Tibial artery (tissue), 4 donors: ENCODE results near the gene IL17RC.
A peak's percentile ranks its signal among the peaks of the same experiment; 100 is the strongest.

Experiments used
- DNase-seq, 2 donors: peaks; one replicate each; pipeline ENCODE4 v3.0.0-alpha.2; 2019
- H3K27ac ChIP-seq, 2 donors: fragments of 200-600 bp; sonication (generic) in 1 of 2; 1 replicate in 1 of 2; 2 replicates in 1 of 2; pipeline ENCODE4 v1.5.1; 2018 to 2019; ENCODE audit warnings: mild to moderate bottlenecking in 1 of 2
- H3K27me3 ChIP-seq, 2 donors: fragments of 200-600 bp; sonication (generic) in 1 of 2; one replicate each; pipeline versions ENCODE4 v1.5.1 to v1.6.0; 2016 to 2019
- H3K36me3 ChIP-seq, 3 donors: fragments of 200-600 bp; sonication (generic) in 2 of 3; one replicate each; pipeline ENCODE4 v1.5.1; 2016 to 2019; ENCODE audit warnings: mild to moderate bottlenecking in 2 of 3
- H3K4me1 ChIP-seq, 4 donors: fragments of 200-600 bp; sonication (generic) in 2 of 4; 1 replicate in 3 of 4; 2 replicates in 1 of 4; pipeline ENCODE4 v1.5.1; 2016 to 2019
- H3K4me3 ChIP-seq, 2 donors: fragments of 200-600 bp; sonication (generic) in 1 of 2; 1 replicate in 1 of 2; 2 replicates in 1 of 2; pipeline ENCODE4 v1.5.1; 2018 to 2019; ENCODE audit warnings: mild to moderate bottlenecking in 2 of 2
- H3K9me3 ChIP-seq, 3 donors: fragments of 200-600 bp; sonication (generic) in 1 of 3; one replicate each; pipeline ENCODE4 v1.5.1; 2016 to 2019
- intact Hi-C: fragments of 100-400 bp; cut with DNase I; formaldehyde crosslinking; loops from one replicate; pipeline ENCODE4 v1.15.0; 2023; ENCODE audit warnings: low total_unique reads
- TF ChIP-seq, protein P1 (sequence below), 2 experiments: fragments of 200-600 bp in 1 of 2; fragments of 450-650 bp in 1 of 2; IDR thresholded peaks; one replicate each; pipeline ENCODE4 v1.5.1; 2017 to 2019; ENCODE audit warnings: antibody characterized with exemption in 2 of 2, mild to moderate bottlenecking in 1 of 2, moderate library complexity in 1 of 2

IL17RC gene

DNA sequence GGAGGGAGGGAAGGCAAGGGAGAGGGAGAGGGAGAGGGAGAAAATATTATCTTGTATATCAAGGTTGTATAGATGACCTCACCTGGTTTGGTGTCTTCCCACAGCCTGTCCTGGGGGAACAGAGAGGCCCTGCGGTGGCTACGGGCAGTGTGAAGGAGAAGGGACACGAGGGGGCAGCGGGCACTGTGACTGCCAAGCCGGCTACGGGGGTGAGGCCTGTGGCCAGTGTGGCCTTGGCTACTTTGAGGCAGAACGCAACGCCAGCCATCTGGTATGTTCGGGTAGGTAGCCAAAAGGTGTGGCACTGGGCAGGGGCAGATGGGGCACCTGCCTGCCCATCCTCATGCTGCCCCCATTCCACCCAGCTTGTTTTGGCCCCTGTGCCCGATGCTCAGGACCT, 23.8 kb downstream of the IL17RC start:
- Histone ChIP-seq H3K4me1 (peaks cover 0 to 8% (median 6%) of the 10 kb centered on the region in 4 donors), H3K36me3 (peaks cover 6 to 66% (median 36%) of the 10 kb centered on the region in 3 donors), H3K9me3 (no peaks in the 10 kb centered on the region), H3K27me3 (no peaks in the 10 kb centered on the region), H3K4me3 (no peak overlapping the region), H3K27ac (no peak overlapping the region)
- intact Hi-C loops, result loop anchor here (10.0 kb wide), 2 partner anchors 74 to 96 kb away; partner anchors contain the start of gene RPUSD3
- TF ChIP-seq, protein P1, sequence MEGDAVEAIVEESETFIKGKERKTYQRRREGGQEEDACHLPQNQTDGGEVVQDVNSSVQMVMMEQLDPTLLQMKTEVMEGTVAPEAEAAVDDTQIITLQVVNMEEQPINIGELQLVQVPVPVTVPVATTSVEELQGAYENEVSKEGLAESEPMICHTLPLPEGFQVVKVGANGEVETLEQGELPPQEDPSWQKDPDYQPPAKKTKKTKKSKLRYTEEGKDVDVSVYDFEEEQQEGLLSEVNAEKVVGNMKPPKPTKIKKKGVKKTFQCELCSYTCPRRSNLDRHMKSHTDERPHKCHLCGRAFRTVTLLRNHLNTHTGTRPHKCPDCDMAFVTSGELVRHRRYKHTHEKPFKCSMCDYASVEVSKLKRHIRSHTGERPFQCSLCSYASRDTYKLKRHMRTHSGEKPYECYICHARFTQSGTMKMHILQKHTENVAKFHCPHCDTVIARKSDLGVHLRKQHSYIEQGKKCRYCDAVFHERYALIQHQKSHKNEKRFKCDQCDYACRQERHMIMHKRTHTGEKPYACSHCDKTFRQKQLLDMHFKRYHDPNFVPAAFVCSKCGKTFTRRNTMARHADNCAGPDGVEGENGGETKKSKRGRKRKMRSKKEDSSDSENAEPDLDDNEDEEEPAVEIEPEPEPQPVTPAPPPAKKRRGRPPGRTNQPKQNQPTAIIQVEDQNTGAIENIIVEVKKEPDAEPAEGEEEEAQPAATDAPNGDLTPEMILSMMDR (IDR thresholded peaks at IDR 0.05), result no peak
- DNase-seq, result no peak

DNA sequence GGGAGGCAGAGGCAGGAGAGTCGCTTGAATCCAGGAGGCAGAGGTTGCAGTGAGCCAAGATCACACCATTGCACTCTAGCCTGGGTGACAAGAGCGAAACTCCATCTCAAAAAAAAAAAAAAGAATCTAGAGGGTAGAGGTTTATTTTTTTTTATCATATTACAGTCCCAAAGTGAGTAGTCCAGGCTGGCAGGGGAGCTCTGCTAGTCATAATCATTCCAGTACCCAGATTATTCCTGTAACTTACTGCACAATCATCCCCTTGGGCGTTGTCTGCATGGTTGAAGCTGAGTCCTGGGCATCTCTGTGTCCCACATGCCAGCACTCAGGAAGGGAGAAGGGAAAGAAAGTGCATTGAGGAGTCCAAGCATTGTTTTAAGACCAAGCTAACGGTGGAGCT, 25.3 kb downstream of the IL17RC start:
- Histone ChIP-seq H3K36me3 (peaks cover 6 to 56% (median 29%) of the 10 kb centered on the region in 3 donors), H3K4me3 (no peak overlapping the region), H3K27me3 (no peaks in the 10 kb centered on the region), H3K9me3 (no peaks in the 10 kb centered on the region), H3K27ac (no peak overlapping the region), H3K4me1 (peaks cover 0 to 9% (median 4%) of the 10 kb centered on the region in 4 donors)
- TF ChIP-seq, protein P1 (IDR thresholded peaks at IDR 0.05), result no peak
- intact Hi-C loops, result loop anchor here (10.0 kb wide), 2 partner anchors 73 to 97 kb away; partner anchors contain the start of gene RPUSD3
- no peak for DNase-seq

DNA sequence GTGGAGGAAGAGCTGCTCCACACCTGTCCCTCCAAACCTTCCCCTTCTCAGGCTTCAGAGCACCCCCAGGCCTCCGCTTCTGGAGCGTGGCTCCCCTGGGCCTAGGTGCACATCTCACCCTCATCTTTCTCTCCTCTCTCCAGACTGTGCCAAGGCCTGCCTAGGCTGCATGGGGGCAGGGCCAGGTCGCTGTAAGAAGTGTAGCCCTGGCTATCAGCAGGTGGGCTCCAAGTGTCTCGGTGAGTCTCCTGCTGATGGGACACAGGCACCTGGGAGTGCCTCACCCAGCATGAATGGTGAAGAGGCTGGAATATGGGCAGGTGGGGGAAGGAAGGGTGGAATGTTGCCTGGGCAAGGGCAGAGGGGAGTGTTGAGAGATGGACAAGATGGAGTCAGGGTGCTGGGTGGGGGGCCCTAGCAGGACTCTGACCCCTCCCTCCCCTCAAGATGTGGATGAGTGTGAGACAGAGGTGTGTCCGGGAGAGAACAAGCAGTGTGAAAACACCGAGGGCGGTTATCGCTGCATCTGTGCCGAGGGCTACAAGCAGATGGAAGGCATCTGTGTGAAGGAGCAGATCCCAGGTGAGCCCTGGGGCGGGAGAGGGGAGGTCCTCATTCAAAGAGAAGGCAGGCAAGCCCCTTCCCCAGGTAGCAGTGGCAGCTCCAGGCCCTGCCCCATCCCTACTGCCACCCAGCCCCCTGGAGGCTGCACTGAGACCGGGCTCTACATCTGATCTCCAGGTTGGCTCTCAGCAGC, 26.2 kb downstream of the IL17RC start:
- no peak overlapping the region for H3K27ac ChIP-seq
- TF ChIP-seq, protein P1 (IDR thresholded peaks at IDR 0.05), result no peak

DNA sequence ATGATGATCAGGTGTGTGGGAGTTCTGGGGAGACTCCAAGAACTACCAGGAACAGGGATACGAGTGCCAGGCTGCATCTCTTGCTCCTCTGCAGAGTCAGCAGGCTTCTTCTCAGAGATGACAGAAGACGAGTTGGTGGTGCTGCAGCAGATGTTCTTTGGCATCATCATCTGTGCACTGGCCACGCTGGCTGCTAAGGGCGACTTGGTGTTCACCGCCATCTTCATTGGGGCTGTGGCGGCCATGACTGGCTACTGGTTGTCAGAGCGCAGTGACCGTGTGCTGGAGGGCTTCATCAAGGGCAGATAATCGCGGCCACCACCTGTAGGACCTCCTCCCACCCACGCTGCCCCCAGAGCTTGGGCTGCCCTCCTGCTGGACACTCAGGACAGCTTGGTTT, 27.4 kb downstream of the IL17RC start:
- intact Hi-C loops, result loop anchor here (10.0 kb wide), 2 partner anchors 71 to 99 kb away; partner anchors contain the start of gene RPUSD3
- peaks cover 0 to 46% (median 18%) of the 10 kb centered on the region in 3 donors for H3K36me3 ChIP-seq

More for the DNA sequence above, 26.2 kb downstream of the IL17RC start:
- Histone ChIP-seq H3K9me3 (no peaks in the 10 kb centered on the region), H3K4me1 (peaks cover 0 to 18% (median 12%) of the 10 kb centered on the region in 4 donors), H3K4me3 (no peak overlapping the region), H3K27me3 (no peaks in the 10 kb centered on the region), H3K36me3 (peaks cover 0 to 47% (median 20%) of the 10 kb centered on the region in 3 donors)
- DNase-seq, result no peak
- intact Hi-C loops, result loop anchor here (10.0 kb wide), 2 partner anchors 72 to 98 kb away; partner anchors contain the start of gene RPUSD3

DNA sequence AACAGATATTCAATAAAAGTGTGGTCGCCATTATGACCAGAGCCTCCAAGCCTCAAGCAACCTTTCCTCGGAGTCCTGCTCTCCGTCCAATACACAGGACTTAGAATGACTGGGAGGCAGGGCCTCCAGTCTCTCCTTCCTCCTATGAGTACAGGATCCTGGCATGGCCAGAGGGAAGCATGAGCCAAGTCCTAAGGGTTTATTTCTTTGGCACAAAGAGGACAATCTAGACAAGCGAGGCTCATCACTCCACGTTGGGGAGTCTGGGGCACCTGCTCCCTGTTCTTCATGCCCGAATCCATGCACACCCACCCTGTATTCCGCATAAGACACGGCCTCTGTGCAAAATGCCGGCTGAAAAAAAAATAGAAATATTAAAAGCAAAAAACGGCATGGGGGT, 28.5 kb downstream of the IL17RC start:
- intact Hi-C loops, result loop anchor here (10.0 kb wide), 2 partner anchors 69 to 101 kb away; partner anchors contain the start of gene RPUSD3

More for the DNA sequence above, 27.4 kb downstream of the IL17RC start:
- H3K27me3 ChIP-seq, result no peaks in the 10 kb centered on the region
- H3K4me3 ChIP-seq, result no peak overlapping the region
- no peak for DNase-seq
- H3K27ac ChIP-seq, result no peak overlapping the region
- H3K9me3 ChIP-seq, result no peaks in the 10 kb centered on the region
- H3K4me1 ChIP-seq, result peaks cover 0 to 19% (median 12%) of the 10 kb centered on the region in 4 donors
- TF ChIP-seq, protein P1 (IDR thresholded peaks at IDR 0.05), result no peak

More for the DNA sequence above, 28.5 kb downstream of the IL17RC start:
- DNase-seq, result no peak
- H3K27me3 ChIP-seq, result no peaks in the 10 kb centered on the region
- H3K4me1 ChIP-seq, result peaks cover 0 to 19% (median 12%) of the 10 kb centered on the region in 4 donors
- H3K27ac ChIP-seq, result peak overlapping the region in 1 of 2 donors; percentile 96
- TF ChIP-seq, protein P1 (IDR thresholded peaks at IDR 0.05), result no peak
- no peaks in the 10 kb centered on the region for H3K9me3 ChIP-seq
- peaks cover 0 to 52% (median 18%) of the 10 kb centered on the region in 3 donors for H3K36me3 ChIP-seq
- no peak overlapping the region for H3K4me3 ChIP-seq
